ENCODE measurements around the gene NFATC2. TPM values are rescaled to one million over a fixed set of nuclear protein-coding genes. Genes with fewer than 3 reads are reported as not detected.
"Not testable (repeated sequence)": the region's sequence is repeated elsewhere in the genome, so short reads cannot be mapped to it uniquely, and the experiment has no call there.

The NFATC2 gene
- total RNA-seq, 1 experiment from 2014 or later: 32.3 TPM

DNA sequence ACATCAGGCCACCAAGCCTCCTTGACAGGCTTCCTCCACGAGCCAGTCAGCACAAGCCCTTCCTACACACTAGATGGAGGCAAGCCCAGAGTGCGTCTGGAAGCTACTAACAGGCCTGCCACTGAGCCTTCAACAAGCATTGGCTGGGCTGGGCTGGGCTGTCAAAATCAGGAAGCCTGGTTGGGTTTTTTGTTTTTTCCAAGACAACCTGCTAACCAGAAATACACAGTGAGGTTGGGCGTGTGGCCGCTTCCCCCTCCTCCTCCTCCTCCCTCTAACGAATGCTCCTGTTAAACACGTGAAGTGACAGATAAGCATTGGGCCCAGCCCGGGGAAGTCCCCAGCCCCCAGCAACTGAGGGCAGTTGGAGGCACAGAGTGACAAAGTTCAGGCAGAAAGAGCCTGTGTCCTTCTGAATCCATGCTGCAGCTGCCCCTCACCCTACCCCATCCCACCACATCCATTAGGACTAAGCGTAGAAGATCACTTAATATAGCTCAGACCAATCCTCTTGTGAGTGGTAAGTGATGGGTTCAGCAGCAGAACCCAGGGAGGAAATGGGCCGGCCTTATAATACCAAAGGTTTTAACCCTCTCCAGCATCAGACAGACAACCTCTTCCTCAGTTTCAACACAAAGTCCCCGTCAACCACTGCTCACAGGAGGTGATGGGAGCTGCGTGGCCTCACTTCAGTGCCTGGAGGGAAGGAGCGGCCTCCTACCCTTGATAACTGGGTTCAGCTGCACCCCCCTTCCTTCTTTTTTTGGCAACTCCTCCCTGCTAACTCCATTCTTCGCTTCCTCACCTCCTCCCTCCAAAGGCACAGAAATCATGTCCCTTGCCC is 1.1 kb downstream of the NFATC2 start:
- DNase-seq: peak; percentile 81
- H3K4me3 ChIP-seq (ENCODE audit: low read length): peak overlapping the region; percentile 77
- H3K27me3 ChIP-seq (ENCODE audit: low read length): no peaks in the 10 kb centered on the region
- no peaks in the 10 kb centered on the region for H4K20me1 ChIP-seq (ENCODE audit: insufficient read depth, low read depth, low read length)
- peak overlapping the region; percentile 99 for H3K9ac ChIP-seq (ENCODE audit: low read length)
- 0 out of 2 replicates have a peak, but pooled peaks cover 4% of the 10 kb centered on the region for H3K9me2 ChIP-seq (replicated peaks; ENCODE audit: insufficient read depth, low read length)
- no peaks in the 10 kb centered on the region for H3K9me3 ChIP-seq (ENCODE audit: low read length)
- peak overlapping the region; percentile 79 for H3K4me2 ChIP-seq (ENCODE audit: low read depth, low read length, poor library complexity, severe bottlenecking)
- H2AFZ ChIP-seq (ENCODE audit: low read length): no peak overlapping the region
- peaks cover 60% of the 10 kb centered on the region for H3K79me2 ChIP-seq (ENCODE audit: low read length)
- H3K27ac ChIP-seq (ENCODE audit: low read length): peak overlapping the region; percentile 90
- H3K4me1 ChIP-seq (ENCODE audit: low read length): peaks cover 59% of the 10 kb centered on the region
- H3K36me3 ChIP-seq (ENCODE audit: insufficient read depth, low read length): peaks cover 20% of the 10 kb centered on the region; the same call in 1 of the 2 replicates

DNA sequence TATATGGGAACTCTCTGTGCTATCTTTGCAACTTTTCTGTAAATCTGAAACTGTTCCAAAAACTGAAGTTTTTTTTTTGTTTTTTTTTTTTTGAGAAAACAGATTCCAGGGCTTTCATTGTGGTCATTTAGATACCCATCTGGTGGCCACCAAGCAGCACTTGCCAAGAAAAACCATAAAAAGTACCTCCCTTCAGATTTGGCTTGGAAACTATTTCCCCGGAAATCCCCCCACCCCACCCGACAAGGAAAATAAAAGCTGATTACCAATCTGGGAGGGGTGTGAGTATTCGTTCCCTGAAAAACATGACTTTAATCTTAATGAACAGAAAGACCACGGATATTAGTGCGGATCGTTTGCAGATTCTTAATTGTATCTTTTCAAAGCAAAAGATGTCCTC is 1.9 kb downstream of the NFATC2 start:
- Histone ChIP-seq H3K79me2 (ENCODE audit: low read length) (peaks cover 68% of the 10 kb centered on the region), H3K4me2 (ENCODE audit: low read depth, low read length, poor library complexity, severe bottlenecking) (peak overlapping the region; percentile 79), H3K9me3 (ENCODE audit: low read length) (no peaks in the 10 kb centered on the region), H2AFZ (ENCODE audit: low read length) (no peak overlapping the region), H3K4me1 (ENCODE audit: low read length) (peaks cover 67% of the 10 kb centered on the region), H3K27ac (ENCODE audit: low read length) (peak overlapping the region; percentile 90), H3K4me3 (ENCODE audit: low read length) (peak overlapping the region; percentile 77), H3K36me3 (ENCODE audit: insufficient read depth, low read length) (peaks cover 26% of the 10 kb centered on the region; the same call in 1 of the 2 replicates), H3K9me2 (replicated peaks; ENCODE audit: insufficient read depth, low read length) (0 out of 2 replicates have a peak, but pooled peaks cover 4% of the 10 kb centered on the region), H3K9ac (ENCODE audit: low read length) (peak overlapping the region; percentile 99), H4K20me1 (ENCODE audit: insufficient read depth, low read depth, low read length) (no peaks in the 10 kb centered on the region), H3K27me3 (ENCODE audit: low read length) (no peaks in the 10 kb centered on the region)
- no peak for DNase-seq

DNA sequence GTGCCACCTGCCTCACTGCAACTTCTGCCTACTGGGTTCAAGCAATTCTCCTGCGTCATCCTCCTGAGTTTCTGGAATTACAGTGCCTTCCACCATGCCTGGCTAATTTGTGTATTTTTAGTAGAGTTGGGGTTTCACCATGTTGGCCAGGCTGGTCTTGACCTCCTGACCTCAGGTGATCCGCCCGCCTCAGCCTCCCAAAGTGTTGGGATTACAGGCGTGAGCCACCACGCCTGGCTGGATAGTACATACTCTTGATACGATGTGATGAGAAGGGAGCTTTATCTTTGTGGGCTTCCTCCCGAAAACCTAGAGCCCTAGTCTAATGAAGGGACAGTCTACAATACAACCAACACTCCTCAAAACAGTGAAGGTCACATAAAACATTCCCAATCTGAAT is 2.4 kb downstream of the NFATC2 start:
- not testable (repeated sequence) for H4K20me1 ChIP-seq (ENCODE audit: insufficient read depth, low read depth, low read length); DNase-seq; H3K9me2 ChIP-seq (replicated peaks; ENCODE audit: insufficient read depth, low read length); H3K27me3 ChIP-seq (ENCODE audit: low read length); H2AFZ ChIP-seq (ENCODE audit: low read length); H3K9me3 ChIP-seq (ENCODE audit: low read length)
- peak overlapping the region; percentile 79 for H3K4me2 ChIP-seq (ENCODE audit: low read depth, low read length, poor library complexity, severe bottlenecking)
- peaks cover 72% of the 10 kb centered on the region for H3K4me1 ChIP-seq (ENCODE audit: low read length)
- H3K79me2 ChIP-seq (ENCODE audit: low read length): peaks cover 73% of the 10 kb centered on the region
- peaks cover 31% of the 10 kb centered on the region; the same call in 1 of the 2 replicates for H3K36me3 ChIP-seq (ENCODE audit: insufficient read depth, low read length)
- peak overlapping the region; percentile 90 for H3K27ac ChIP-seq (ENCODE audit: low read length)
- peak overlapping the region; percentile 77 for H3K4me3 ChIP-seq (ENCODE audit: low read length)
- H3K9ac ChIP-seq (ENCODE audit: low read length): peak overlapping the region; percentile 99

DNA sequence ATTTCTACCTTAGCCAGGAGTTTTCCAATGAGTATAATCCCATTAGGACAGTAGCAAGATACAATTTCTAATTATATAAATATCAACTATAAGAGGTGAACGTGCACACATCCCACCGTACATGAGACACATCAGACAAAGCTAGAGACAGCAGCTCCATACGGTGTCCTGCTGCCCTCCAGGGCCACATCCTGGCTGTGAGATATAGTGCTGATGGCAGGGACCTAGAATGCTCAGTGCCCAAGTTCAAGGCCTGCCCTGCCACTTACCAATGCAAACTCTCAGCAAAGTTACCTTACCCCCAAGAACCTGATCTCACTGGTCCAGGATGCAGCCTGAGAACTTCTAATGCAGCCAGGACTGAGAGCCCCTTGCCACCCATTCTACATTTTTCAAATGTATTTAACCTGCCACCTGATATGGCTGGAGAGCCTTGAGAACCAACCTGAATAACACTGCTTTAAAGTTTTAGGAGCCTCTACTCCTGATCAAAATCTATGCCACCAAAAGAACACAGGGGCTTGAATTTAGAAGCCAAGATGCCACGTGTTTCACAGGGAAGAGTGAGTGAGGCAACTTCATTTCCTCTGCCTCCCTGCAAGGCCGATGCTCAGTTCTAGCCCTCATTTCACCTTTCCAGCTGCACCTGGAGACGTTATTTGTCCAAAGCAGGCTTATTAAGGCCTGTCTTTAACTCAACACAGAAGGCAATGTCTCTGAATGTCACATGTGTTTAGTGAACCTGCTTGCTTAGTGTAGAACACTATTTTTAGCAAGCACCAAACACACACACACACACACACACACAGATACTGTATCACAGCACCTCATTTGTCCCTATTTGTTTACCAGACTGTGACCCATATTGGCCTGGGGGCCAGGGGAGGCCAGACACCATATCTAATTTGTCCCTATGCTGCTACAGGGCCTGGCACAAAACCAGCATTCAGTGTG is 6.1 kb downstream of the NFATC2 start:
- DNase-seq: no peak

DNA sequence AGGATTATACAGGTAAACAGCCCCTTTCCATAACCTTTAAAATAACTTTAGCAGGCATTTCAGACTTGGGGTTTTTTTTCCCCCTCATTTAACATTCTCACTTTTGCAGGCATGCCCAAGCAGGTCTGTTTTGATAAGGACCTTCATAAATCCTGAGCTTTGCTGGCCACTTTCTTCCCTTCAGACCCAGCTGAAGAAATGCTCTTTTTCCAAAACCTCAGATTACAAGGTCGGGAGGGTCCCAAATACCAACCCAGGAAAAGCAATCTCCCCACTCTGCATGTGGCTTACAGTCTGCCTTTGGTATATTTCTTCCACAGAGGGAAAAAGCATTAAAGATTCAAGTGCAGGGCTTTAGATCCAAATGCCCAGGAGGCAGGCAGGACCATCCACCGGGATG is 6.8 kb downstream of the NFATC2 start:
- Histone ChIP-seq H3K27me3 (ENCODE audit: low read length) (no peaks in the 10 kb centered on the region), H3K4me3 (ENCODE audit: low read length) (no peak overlapping the region), H3K9me3 (ENCODE audit: low read length) (no peaks in the 10 kb centered on the region), H3K4me2 (ENCODE audit: low read depth, low read length, poor library complexity, severe bottlenecking) (peak overlapping the region; percentile 79), H2AFZ (ENCODE audit: low read length) (no peak overlapping the region), H3K4me1 (ENCODE audit: low read length) (peaks cover 93% of the 10 kb centered on the region), H3K9me2 (replicated peaks; ENCODE audit: insufficient read depth, low read length) (no peaks in the 10 kb centered on the region), H3K79me2 (ENCODE audit: low read length) (peaks cover 100% of the 10 kb centered on the region), H3K9ac (ENCODE audit: low read length) (peak overlapping the region; percentile 33; the same call in 1 of the 2 replicates), H4K20me1 (ENCODE audit: insufficient read depth, low read depth, low read length) (peaks cover 17% of the 10 kb centered on the region; the same call in 1 of the 2 replicates), H3K36me3 (ENCODE audit: insufficient read depth, low read length) (peaks cover 31% of the 10 kb centered on the region; the same call in 1 of the 2 replicates), H3K27ac (ENCODE audit: low read length) (peak overlapping the region; percentile 90)
- DNase-seq: no peak

More for the DNA sequence above, 6.1 kb downstream of the NFATC2 start:
- Histone ChIP-seq H4K20me1 (ENCODE audit: insufficient read depth, low read depth, low read length) (peaks cover 9% of the 10 kb centered on the region; the same call in 1 of the 2 replicates), H3K9ac (ENCODE audit: low read length) (peak overlapping the region; percentile 99), H3K79me2 (ENCODE audit: low read length) (peaks cover 100% of the 10 kb centered on the region), H2AFZ (ENCODE audit: low read length) (no peak overlapping the region), H3K9me3 (ENCODE audit: low read length) (no peaks in the 10 kb centered on the region), H3K4me1 (ENCODE audit: low read length) (peaks cover 92% of the 10 kb centered on the region), H3K4me3 (ENCODE audit: low read length) (peak overlapping the region; percentile 30; the same call in 1 of the 2 replicates), H3K36me3 (ENCODE audit: insufficient read depth, low read length) (peaks cover 31% of the 10 kb centered on the region; the same call in 1 of the 2 replicates), H3K27me3 (ENCODE audit: low read length) (no peaks in the 10 kb centered on the region), H3K4me2 (ENCODE audit: low read depth, low read length, poor library complexity, severe bottlenecking) (peak overlapping the region; percentile 79), H3K27ac (ENCODE audit: low read length) (peak overlapping the region; percentile 90), H3K9me2 (replicated peaks; ENCODE audit: insufficient read depth, low read length) (no peaks in the 10 kb centered on the region)

DNA sequence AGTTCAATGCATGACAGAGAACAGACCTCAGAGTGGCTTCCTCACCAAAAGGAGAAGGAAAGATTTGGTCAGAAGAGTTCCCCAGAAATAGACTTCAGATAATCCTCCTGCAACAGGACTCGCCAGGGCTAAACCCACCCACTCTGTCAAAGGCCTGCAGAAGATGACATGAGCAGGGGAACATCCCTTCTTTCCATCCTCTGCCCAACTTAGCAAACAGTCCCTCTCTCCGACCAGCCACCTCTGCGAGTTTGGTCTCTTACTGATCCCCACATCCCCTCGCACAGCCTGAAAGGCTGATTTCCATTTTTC is 7.5 kb downstream of the NFATC2 start:
- peaks cover 27% of the 10 kb centered on the region; the same call in 1 of the 2 replicates for H3K36me3 ChIP-seq (ENCODE audit: insufficient read depth, low read length)
- no peaks in the 10 kb centered on the region for H3K9me2 ChIP-seq (replicated peaks; ENCODE audit: insufficient read depth, low read length)
- H3K4me2 ChIP-seq (ENCODE audit: low read depth, low read length, poor library complexity, severe bottlenecking): peak overlapping the region; percentile 79
- peaks cover 100% of the 10 kb centered on the region for H3K79me2 ChIP-seq (ENCODE audit: low read length)
- no peaks in the 10 kb centered on the region for H3K27me3 ChIP-seq (ENCODE audit: low read length)
- H2AFZ ChIP-seq (ENCODE audit: low read length): no peak overlapping the region
- H3K9ac ChIP-seq (ENCODE audit: low read length): peak overlapping the region; percentile 33; the same call in 1 of the 2 replicates
- no peaks in the 10 kb centered on the region for H3K9me3 ChIP-seq (ENCODE audit: low read length)
- peak overlapping the region; percentile 90 for H3K27ac ChIP-seq (ENCODE audit: low read length)
- no peak overlapping the region for H3K4me3 ChIP-seq (ENCODE audit: low read length)
- DNase-seq: no peak
- peaks cover 18% of the 10 kb centered on the region; the same call in 1 of the 2 replicates for H4K20me1 ChIP-seq (ENCODE audit: insufficient read depth, low read depth, low read length)
- peaks cover 93% of the 10 kb centered on the region for H3K4me1 ChIP-seq (ENCODE audit: low read length)

DNA sequence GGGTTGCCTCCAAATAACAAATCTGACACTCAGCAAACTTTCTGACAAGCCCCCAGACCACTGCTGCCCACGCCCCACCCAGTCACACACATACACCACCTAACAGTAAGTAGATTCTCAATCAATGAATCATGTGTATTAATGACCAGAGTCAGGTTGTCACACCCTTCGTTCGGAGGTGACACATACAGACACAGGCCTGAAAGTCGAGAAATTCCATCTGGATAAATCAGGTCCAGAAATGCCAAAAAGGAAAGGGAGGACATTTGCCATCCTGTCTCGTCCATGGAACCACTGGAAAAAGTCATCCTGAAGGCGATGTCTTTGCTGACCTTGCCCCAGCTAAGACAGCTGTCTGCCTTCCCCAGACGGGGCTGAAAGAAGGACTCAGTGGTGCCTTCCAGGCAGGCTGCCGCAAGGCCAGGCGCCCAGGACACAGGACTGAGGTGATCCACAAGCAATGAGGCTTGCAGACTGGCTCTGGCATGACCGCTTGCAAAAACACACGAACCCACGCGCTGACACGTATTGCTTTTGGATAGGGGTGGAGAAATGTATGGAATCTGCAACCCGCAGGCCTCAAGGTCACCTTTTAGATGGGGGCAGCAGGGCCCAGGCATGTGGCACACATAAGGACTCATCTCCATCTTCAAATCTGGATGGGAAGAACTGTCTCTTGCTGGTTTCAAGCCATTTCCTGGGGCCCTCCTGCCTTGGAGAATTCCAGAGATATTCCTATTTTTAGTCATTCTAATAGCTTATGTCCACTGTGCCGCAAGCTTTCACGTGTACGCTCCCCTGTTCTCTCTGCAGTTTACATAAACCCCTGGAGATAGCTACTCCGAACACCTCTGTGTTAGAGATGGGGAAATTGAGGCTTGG is 9.0 kb downstream of the NFATC2 start:
- peaks cover 100% of the 10 kb centered on the region for H3K79me2 ChIP-seq (ENCODE audit: low read length)
- no peaks in the 10 kb centered on the region for H3K27me3 ChIP-seq (ENCODE audit: low read length)
- peaks cover 93% of the 10 kb centered on the region for H3K4me1 ChIP-seq (ENCODE audit: low read length)
- no peak overlapping the region for H3K9ac ChIP-seq (ENCODE audit: low read length)
- H3K4me3 ChIP-seq (ENCODE audit: low read length): no peak overlapping the region
- peak; percentile 39 for DNase-seq
- H3K36me3 ChIP-seq (ENCODE audit: insufficient read depth, low read length): peaks cover 24% of the 10 kb centered on the region; the same call in 1 of the 2 replicates
- peaks cover 18% of the 10 kb centered on the region; the same call in 1 of the 2 replicates for H4K20me1 ChIP-seq (ENCODE audit: insufficient read depth, low read depth, low read length)
- H3K27ac ChIP-seq (ENCODE audit: low read length): no peak overlapping the region
- H3K4me2 ChIP-seq (ENCODE audit: low read depth, low read length, poor library complexity, severe bottlenecking): no peak overlapping the region
- H2AFZ ChIP-seq (ENCODE audit: low read length): no peak overlapping the region
- no peaks in the 10 kb centered on the region for H3K9me2 ChIP-seq (replicated peaks; ENCODE audit: insufficient read depth, low read length)
- no peaks in the 10 kb centered on the region for H3K9me3 ChIP-seq (ENCODE audit: low read length)
